ENCODE data around the gene ADGRL2. TPM values are rescaled to one million over a fixed set of nuclear protein-coding genes. Genes with fewer than 3 reads are reported as not detected.

Gene ADGRL2
- total RNA-seq, 3 donors from 2014 or later, result 59.6 to 78.0 (median 74.7) TPM

DNA sequence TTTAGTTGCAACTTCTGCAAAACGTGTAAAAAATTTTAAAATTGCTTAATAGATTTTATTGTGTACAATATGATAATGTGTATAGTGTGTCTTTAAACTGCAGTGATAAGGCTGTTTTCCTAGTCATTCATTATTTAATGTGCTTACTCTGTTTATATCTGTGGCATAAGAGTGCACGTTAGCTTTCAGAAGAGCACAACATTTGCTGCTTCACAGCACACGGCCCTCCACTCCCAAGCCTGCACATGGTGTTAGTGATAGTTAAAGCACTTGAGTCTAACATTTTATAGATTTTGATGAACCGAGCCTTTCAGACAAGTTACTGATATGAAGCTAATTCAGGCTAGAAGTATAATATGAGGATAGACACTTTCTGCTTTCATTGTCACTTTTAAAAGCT lies 120.6 kb downstream of the ADGRL2 start:
- no peaks in the 10 kb centered on the region for H3K4me1 ChIP-seq
- no peak overlapping the region for H3K4me3 ChIP-seq
- no peak overlapping the region for H3K27ac ChIP-seq
- H3K9me3 ChIP-seq, result no peaks in the 10 kb centered on the region
- no peak for DNase-seq (ENCODE audit: low spot score in 2 of 2)
- no peaks in the 10 kb centered on the region for H3K36me3 ChIP-seq
- intact Hi-C loops (cut with DNase I; ENCODE audit: low total_unique reads), result no loop called here
- H3K27me3 ChIP-seq, result no peaks in the 10 kb centered on the region
- TF ChIP-seq POLR2A (IDR thresholded peaks at IDR 0.05) (no peak), POLR2AphosphoS5 (IDR thresholded peaks at IDR 0.05) (no peak)
- TF ChIP-seq, protein P1, sequence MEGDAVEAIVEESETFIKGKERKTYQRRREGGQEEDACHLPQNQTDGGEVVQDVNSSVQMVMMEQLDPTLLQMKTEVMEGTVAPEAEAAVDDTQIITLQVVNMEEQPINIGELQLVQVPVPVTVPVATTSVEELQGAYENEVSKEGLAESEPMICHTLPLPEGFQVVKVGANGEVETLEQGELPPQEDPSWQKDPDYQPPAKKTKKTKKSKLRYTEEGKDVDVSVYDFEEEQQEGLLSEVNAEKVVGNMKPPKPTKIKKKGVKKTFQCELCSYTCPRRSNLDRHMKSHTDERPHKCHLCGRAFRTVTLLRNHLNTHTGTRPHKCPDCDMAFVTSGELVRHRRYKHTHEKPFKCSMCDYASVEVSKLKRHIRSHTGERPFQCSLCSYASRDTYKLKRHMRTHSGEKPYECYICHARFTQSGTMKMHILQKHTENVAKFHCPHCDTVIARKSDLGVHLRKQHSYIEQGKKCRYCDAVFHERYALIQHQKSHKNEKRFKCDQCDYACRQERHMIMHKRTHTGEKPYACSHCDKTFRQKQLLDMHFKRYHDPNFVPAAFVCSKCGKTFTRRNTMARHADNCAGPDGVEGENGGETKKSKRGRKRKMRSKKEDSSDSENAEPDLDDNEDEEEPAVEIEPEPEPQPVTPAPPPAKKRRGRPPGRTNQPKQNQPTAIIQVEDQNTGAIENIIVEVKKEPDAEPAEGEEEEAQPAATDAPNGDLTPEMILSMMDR (IDR thresholded peaks at IDR 0.05), result no peak

DNA sequence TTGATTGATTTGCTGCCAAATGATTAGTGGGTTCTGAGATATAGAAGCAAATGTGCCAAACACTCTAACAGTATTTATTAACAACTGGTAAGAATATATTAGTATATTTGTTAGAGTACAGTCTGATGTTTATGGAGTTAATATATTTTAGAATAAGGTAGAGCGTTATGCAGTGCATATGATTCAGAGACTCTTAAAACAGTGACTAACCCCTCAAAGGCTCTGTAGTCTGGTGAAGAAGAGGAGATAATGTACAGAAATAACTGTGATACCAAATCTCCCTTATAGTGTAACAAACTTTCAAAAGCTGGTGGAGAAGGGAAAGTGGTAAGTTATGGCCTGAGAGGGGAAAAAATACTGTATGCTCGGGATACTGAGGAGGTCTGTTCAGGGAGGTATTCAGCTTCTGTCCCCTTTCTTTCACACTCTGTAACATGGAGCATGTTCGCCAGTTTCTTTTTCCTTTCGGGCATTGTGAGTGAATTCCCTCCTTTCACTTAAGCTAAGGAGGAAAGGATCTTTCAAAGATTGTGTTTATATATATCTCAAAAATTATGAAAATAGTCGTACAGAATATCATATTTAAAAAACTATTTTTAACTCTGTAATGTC lies 121.2 kb downstream of the ADGRL2 start:
- no peaks in the 10 kb centered on the region for H3K36me3 ChIP-seq
- H3K4me3 ChIP-seq, result no peak overlapping the region
- intact Hi-C loops (cut with DNase I; ENCODE audit: low total_unique reads), result no loop called here
- no peaks in the 10 kb centered on the region for H3K27me3 ChIP-seq
- H3K4me1 ChIP-seq, result no peaks in the 10 kb centered on the region
- H3K9me3 ChIP-seq, result no peaks in the 10 kb centered on the region
- H3K27ac ChIP-seq, result no peak overlapping the region
- no peak for DNase-seq (ENCODE audit: low spot score in 2 of 2)
- TF ChIP-seq POLR2AphosphoS5 (IDR thresholded peaks at IDR 0.05), result no peak
- no peak for TF ChIP-seq POLR2A (IDR thresholded peaks at IDR 0.05)
- TF ChIP-seq, protein P1 (IDR thresholded peaks at IDR 0.05), result no peak

DNA sequence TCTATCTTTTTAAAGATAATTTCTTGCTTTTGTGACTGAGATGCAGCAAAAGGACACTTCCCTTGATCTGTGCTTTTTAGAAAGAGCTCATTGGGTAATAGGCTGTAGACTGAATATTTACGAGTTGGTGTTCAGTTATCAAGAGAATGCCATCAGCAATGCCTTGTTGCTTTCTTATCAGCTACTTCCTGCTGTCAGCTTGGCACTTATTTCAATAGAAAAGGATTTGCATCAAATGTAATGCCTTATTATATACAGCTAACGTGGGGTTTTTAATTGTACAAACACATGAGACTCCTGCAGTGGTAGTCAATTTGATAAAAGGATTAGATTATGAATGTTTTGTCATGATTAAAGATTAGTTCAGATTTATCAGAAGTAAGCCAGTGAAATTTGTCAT lies 122.2 kb downstream of the ADGRL2 start:
- H3K4me1 ChIP-seq, result no peaks in the 10 kb centered on the region
- no peaks in the 10 kb centered on the region for H3K9me3 ChIP-seq
- no peak overlapping the region for H3K4me3 ChIP-seq
- H3K27ac ChIP-seq, result no peak overlapping the region
- DNase-seq (ENCODE audit: low spot score in 2 of 2), result no peak
- no peaks in the 10 kb centered on the region for H3K36me3 ChIP-seq
- TF ChIP-seq POLR2AphosphoS5 (IDR thresholded peaks at IDR 0.05), result no peak
- TF ChIP-seq, protein P1 (IDR thresholded peaks at IDR 0.05), result no peak
- no peak for TF ChIP-seq POLR2A (IDR thresholded peaks at IDR 0.05)
- intact Hi-C loops (cut with DNase I; ENCODE audit: low total_unique reads), result no loop called here
- H3K27me3 ChIP-seq, result no peaks in the 10 kb centered on the region

DNA sequence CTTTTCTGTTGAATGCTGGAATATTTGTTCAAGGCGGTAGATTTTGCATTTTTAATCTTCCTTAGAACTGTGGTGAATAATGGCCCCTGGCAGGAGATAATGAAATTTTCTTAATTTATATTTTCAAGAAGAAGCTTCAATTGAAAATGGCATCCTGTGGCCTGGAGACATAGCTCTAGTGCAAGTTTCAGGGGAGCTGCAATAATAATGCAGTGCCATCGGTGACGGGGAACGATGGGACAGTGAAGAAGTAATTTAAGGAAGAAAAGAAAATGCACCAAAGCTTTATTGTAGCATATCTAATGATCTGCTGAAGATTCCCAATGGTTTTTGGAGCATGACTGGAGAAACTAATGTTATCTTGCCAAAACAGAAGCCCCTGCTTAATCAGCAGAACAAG lies 128.4 kb downstream of the ADGRL2 start:
- no peaks in the 10 kb centered on the region for H3K9me3 ChIP-seq
- H3K27me3 ChIP-seq, result no peaks in the 10 kb centered on the region
- no peak overlapping the region for H3K27ac ChIP-seq
- TF ChIP-seq, protein P1 (IDR thresholded peaks at IDR 0.05), result no peak
- no peak for TF ChIP-seq POLR2A (IDR thresholded peaks at IDR 0.05)
- TF ChIP-seq POLR2AphosphoS5 (IDR thresholded peaks at IDR 0.05), result no peak
- H3K4me3 ChIP-seq, result no peak overlapping the region
- H3K36me3 ChIP-seq, result no peaks in the 10 kb centered on the region
- no peaks in the 10 kb centered on the region for H3K4me1 ChIP-seq
- no peak for DNase-seq (ENCODE audit: low spot score in 2 of 2)
- intact Hi-C loops (cut with DNase I; ENCODE audit: low total_unique reads), result no loop called here

DNA sequence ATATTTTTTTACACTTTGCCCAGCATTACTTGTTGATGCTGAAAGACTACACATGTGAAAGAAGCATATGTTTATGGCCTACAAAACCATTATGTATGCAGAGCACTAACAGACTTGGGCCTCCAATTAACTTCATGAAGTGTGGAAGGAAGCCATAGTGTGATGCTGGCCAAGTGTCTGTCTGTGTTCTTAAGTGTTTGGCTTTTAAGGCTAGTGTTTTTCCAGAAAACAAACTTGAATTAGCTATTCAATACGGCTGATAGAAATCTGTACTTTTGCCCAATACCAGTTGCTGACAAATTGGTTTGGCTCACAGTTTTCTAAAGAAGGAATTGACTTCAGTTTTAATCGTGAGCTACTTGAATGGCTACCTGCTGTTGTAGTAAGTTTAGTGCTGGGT lies 136.1 kb downstream of the ADGRL2 start:
- intact Hi-C loops (cut with DNase I; ENCODE audit: low total_unique reads), result no loop called here
- no peak overlapping the region for H3K27ac ChIP-seq

More for the DNA sequence above, 136.1 kb downstream of the ADGRL2 start:
- no peak for DNase-seq (ENCODE audit: low spot score in 2 of 2)
- TF ChIP-seq POLR2AphosphoS5 (IDR thresholded peaks at IDR 0.05) (no peak), POLR2A (IDR thresholded peaks at IDR 0.05) (no peak)
- TF ChIP-seq, protein P1 (IDR thresholded peaks at IDR 0.05), result no peak
- Histone ChIP-seq H3K36me3 (no peaks in the 10 kb centered on the region), H3K27me3 (no peaks in the 10 kb centered on the region), H3K4me1 (no peaks in the 10 kb centered on the region), H3K4me3 (no peak overlapping the region), H3K9me3 (no peaks in the 10 kb centered on the region)
